ENCODE measurements around the gene PLIN4.

PLIN4 gene

GRCh38 chr19:4503132-4503824, 15.0 kb downstream of the PLIN4 start:
- H3K4me3 ChIP-seq (ENCODE audit: low read depth, low read length) = no peak overlapping the region
- no peak for DNase-seq (ENCODE audit: low read depth)
- TF ChIP-seq CTCF (IDR thresholded peaks at IDR 0.05; ENCODE audit: low read depth, low read length) (no peak), POLR2A (IDR thresholded peaks at IDR 0.05; ENCODE audit: extremely low read depth, insufficient read length) (no peak), MYC (IDR thresholded peaks at IDR 0.05; ENCODE audit: low read depth, low read length) (no peak)
- TF ChIP-seq, protein P1, sequence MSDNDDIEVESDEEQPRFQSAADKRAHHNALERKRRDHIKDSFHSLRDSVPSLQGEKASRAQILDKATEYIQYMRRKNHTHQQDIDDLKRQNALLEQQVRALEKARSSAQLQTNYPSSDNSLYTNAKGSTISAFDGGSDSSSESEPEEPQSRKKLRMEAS (IDR thresholded peaks at IDR 0.05; ENCODE audit: low read depth, low read length) = no peak

DNA sequence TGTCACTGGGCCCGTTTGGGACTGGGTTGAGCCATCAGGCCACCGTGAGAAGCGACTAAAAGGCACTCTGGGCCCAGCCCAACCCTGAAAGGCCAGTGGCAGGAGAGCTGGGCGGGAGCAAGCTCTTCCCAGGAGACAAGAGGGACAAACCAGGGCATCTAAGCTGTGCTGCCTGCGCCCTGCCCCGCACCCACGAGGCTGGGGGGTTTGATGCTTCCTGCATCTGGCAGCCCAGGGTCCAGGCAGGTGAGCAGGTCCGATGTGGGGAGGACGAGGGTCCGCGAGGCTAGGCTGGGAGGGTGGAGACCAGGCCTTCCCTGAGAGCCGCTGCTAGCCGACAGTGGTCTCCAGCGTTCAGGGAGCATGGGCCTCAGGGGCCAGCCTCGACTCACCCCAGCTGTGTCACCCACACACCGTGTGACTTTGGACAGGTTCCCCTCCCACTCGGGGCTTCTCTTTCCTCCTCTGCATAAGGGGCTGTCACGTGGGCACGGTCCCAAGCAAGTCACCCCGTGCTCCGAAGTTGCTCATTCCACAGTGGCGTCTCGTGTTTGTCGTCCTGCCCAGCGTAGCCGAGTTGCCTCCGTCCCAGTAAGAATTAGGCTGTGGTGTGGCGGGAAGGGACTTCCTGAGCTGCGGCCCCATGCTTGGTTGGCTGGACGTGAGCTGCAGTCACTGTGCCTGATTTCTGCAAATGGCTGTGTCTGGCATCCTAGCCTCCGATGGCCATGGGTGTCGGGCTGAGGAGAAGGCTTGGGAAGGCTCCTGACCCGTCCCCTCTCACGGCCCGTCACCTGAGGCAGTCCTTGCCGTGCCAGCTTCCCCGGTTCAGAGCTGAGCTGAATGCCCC, 15.8 kb downstream of the PLIN4 start:
- no peak for DNase-seq (ENCODE audit: low read depth)
- no peak overlapping the region for H3K4me3 ChIP-seq (ENCODE audit: low read depth, low read length)
- no peak for TF ChIP-seq POLR2A (IDR thresholded peaks at IDR 0.05; ENCODE audit: extremely low read depth, insufficient read length)
- no peak for TF ChIP-seq MYC (IDR thresholded peaks at IDR 0.05; ENCODE audit: low read depth, low read length)
- TF ChIP-seq, protein P1 (IDR thresholded peaks at IDR 0.05; ENCODE audit: low read depth, low read length) = no peak
- TF ChIP-seq CTCF (IDR thresholded peaks at IDR 0.05; ENCODE audit: low read depth, low read length) = no peak

GRCh38 chr19:4501691-4502090, 16.6 kb downstream of the PLIN4 start:
- no peak for DNase-seq (ENCODE audit: low read depth)
- TF ChIP-seq CTCF (IDR thresholded peaks at IDR 0.05; ENCODE audit: low read depth, low read length) (no peak), POLR2A (IDR thresholded peaks at IDR 0.05; ENCODE audit: extremely low read depth, insufficient read length) (no peak), MYC (IDR thresholded peaks at IDR 0.05; ENCODE audit: low read depth, low read length) (no peak)
- TF ChIP-seq, protein P1 (IDR thresholded peaks at IDR 0.05; ENCODE audit: low read depth, low read length) = no peak
- H3K4me3 ChIP-seq (ENCODE audit: low read depth, low read length) = no peak overlapping the region

DNA sequence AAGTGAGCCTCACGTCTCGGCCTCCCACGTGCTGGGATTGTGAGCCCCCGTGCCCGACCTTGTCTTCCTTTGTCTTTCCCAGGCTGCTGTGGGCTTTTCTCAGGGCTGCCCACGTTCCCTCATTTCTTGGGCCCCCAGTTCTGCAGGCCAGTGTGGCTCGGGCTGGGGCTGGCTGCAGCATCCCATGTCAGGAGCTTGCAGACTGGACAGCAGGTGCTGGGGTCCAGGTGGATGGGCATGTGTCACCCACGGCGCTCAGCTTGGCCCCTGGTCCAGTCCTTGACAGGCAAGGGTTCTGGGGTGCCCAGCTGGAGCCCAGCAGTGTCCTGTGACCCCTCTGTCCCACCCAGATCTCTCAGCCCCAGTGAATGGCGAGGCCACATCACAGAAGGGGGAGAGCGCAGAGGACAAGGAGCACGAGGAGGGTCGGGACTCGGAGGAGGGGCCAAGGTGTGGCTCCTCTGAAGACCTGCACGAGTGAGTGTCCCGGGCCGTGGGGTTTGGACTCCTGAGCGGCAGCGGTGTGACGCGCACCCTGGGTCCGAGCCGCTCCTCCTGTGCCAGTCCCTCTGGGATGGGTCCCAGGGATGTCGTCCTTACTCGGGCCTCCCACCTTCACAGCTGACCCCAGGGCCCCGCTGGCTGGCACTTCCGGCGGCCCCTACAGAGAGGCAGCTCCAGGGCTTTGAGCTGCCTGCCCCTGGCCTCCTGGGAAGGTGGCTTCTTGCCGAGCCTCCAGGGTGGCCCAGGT, 17.3 kb downstream of the PLIN4 start:
- TF ChIP-seq POLR2A (IDR thresholded peaks at IDR 0.05; ENCODE audit: extremely low read depth, insufficient read length) (no peak), CTCF (IDR thresholded peaks at IDR 0.05; ENCODE audit: low read depth, low read length) (no peak), MYC (IDR thresholded peaks at IDR 0.05; ENCODE audit: low read depth, low read length) (no peak)
- TF ChIP-seq, protein P1 (IDR thresholded peaks at IDR 0.05; ENCODE audit: low read depth, low read length) = no peak
- H3K4me3 ChIP-seq (ENCODE audit: low read depth, low read length) = no peak overlapping the region
- no peak for DNase-seq (ENCODE audit: low read depth)

DNA sequence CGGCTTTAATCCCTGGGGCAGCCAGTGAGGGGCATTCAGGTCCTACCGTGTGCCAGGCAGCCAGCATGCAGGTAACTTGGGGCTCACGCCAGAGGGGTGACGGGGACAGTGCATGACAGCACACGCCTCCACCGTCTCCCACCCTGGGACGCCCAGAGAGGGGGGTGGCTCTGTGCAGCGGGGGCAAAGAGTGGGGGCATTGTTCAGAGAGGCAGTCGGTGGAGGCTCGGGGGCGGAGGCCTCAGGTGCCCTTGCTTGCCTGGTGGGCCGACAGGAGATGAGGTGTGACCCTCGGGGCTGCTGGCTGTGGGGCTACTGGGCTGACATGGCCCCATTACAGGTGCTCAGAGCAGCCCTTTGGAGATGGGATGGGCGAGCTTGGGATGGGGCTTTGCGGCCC, 18.4 kb downstream of the PLIN4 start:
- TF ChIP-seq CTCF (IDR thresholded peaks at IDR 0.05; ENCODE audit: low read depth, low read length) = no peak
- TF ChIP-seq, protein P1 (IDR thresholded peaks at IDR 0.05; ENCODE audit: low read depth, low read length) = no peak
- TF ChIP-seq POLR2A (IDR thresholded peaks at IDR 0.05; ENCODE audit: extremely low read depth, insufficient read length) = no peak
- DNase-seq (ENCODE audit: low read depth) = no peak
- no peak overlapping the region for H3K4me3 ChIP-seq (ENCODE audit: low read depth, low read length)
